CD8-positive, alpha-beta memory T cell (primary cell): ENCODE results near the gene FMN1. TPM values are rescaled to one million over a fixed set of nuclear protein-coding genes. Genes with fewer than 3 reads are reported as not detected.

Experiments
- CTCF ChIA-PET: fragments of 350-600 bp; sonication (Branson Sonifier 250); formaldehyde crosslinking; loops from one replicate; lab custom pipeline; 2021; ENCODE audit warnings: antibody characterized with exemption; lab: Charles Lee
- POLR2A ChIA-PET: fragments of 350-600 bp; sonication (Branson Sonifier 250); formaldehyde crosslinking; loops from one replicate; lab custom pipeline; 2021; ENCODE audit warnings: antibody characterized with exemption; lab: Charles Lee
- DNase-seq, 5 donors: peaks; one replicate each; pipeline versions ENCODE4 v3.0.0 to v3.0.0-alpha.2; 2020 to 2022; ENCODE audit warnings: mixed read lengths in 1 of 5
- H3K27ac ChIP-seq: one replicate; pipeline ENCODE4 v1.7.0; 2013; ENCODE audit warnings: low read depth, mild to moderate bottlenecking, low read length, moderate library complexity
- H3K27me3 ChIP-seq: 2 replicates; pipeline ENCODE4 v1.7.0; 2013; ENCODE audit warnings: low read length, mild to moderate bottlenecking; ENCODE audit not compliant: insufficient read depth, poor library complexity, severe bottlenecking
- H3K36me3 ChIP-seq: 2 replicates; pipeline ENCODE4 v1.7.0; 2013; ENCODE audit warnings: mild to moderate bottlenecking, low read length, moderate library complexity; ENCODE audit not compliant: insufficient read depth
- H3K4me1 ChIP-seq: 2 replicates; pipeline ENCODE4 v1.7.0; 2013; ENCODE audit warnings: mild to moderate bottlenecking, low read length, moderate library complexity; ENCODE audit not compliant: insufficient read depth
- H3K4me3 ChIP-seq: 2 replicates; pipeline ENCODE4 v1.7.0; 2013; ENCODE audit warnings: mild to moderate bottlenecking, low read length
- H3K9me3 ChIP-seq: 2 replicates; pipeline ENCODE4 v1.7.0; 2013; ENCODE audit warnings: mild to moderate bottlenecking, low read length
- H3K27ac Mint-ChIP-seq, 8 donors: one replicate each; pipeline ENCODE4 v1.8.0; 2020 to 2021; ENCODE audit warnings: mixed read lengths in 8 of 8, mild to moderate bottlenecking in 6 of 8, inconsistent platforms in 3 of 8, moderate library complexity in 3 of 8
- H3K27me3 Mint-ChIP-seq, 2 donors: one replicate each; pipeline ENCODE4 v1.8.0; 2020 to 2021; ENCODE audit warnings: mixed read lengths in 2 of 2, mild to moderate bottlenecking in 1 of 2, moderate library complexity in 1 of 2
- H3K36me3 Mint-ChIP-seq, 3 donors: one replicate each; pipeline ENCODE4 v1.8.0; 2020 to 2021; ENCODE audit warnings: mixed read lengths in 3 of 3, inconsistent platforms in 1 of 3, mild to moderate bottlenecking in 1 of 3
- H3K4me1 Mint-ChIP-seq, 3 donors: one replicate each; pipeline ENCODE4 v1.8.0; 2020 to 2021; ENCODE audit warnings: mixed read lengths in 3 of 3, inconsistent platforms in 1 of 3, mild to moderate bottlenecking in 1 of 3
- H3K4me3 Mint-ChIP-seq, 7 donors: one replicate each; pipeline ENCODE4 v1.8.0; 2020 to 2021; ENCODE audit warnings: mixed read lengths in 7 of 7, mild to moderate bottlenecking in 6 of 7, moderate library complexity in 4 of 7, inconsistent platforms in 2 of 7
- H3K9me3 Mint-ChIP-seq, 5 donors: one replicate each; pipeline ENCODE4 v1.8.0; 2020 to 2022; ENCODE audit warnings: mixed read lengths in 5 of 5, mild to moderate bottlenecking in 3 of 5, moderate library complexity in 2 of 5, inconsistent platforms in 1 of 5
- polyA plus RNA-seq: library from polyadenylated mRNA; unstranded; fragments of 300-500 nt; fragmentation: Illumina TruSeq; gene quantifications from one replicate; pipeline ENCODE4 v1.2.3, GENCODE V29; 2021
- total RNA-seq, 2 experiments: library from RNA; stranded (reverse); gene quantifications; one replicate each; pipeline ENCODE4 v1.2.3, GENCODE V29; 2021

FMN1 gene
- total and polyA plus RNA-seq, 3 experiments from 2014 or later, result 0.09 to 0.24 (median 0.11) TPM

- Histone ChIP-seq H3K4me3 (no peak overlapping the region), H3K27me3 (no peaks in the 10 kb centered on the region), H3K36me3 (no peaks in the 10 kb centered on the region), H3K4me1 (no peaks in the 10 kb centered on the region), H3K27ac (no peak overlapping the region), H3K9me3 (no peaks in the 10 kb centered on the region)
- Mint-ChIP-seq H3K9me3 (peaks cover 0 to 2% (median 0%) of the 10 kb centered on the region in 5 donors), H3K27me3 (peaks cover 13 to 25% of the 10 kb centered on the region in 2 donors), H3K27ac (no peak overlapping the region), H3K4me3 (no peak overlapping the region), H3K36me3 (no peaks in the 10 kb centered on the region), H3K4me1 (peaks cover 10 to 22% (median 15%) of the 10 kb centered on the region in 3 donors)
- DNase-seq, result no peak
- ChIA-PET POLR2A (no interaction called here), CTCF (no interaction called here)
Measured at GRCh38 chr15:33191591-33191990, 2.9 kb downstream of the FMN1 start.

- H3K27ac ChIP-seq, result no peak overlapping the region
- DNase-seq, result no peak
- ChIA-PET POLR2A (no interaction called here), CTCF (no interaction called here)
- H3K4me3 ChIP-seq, result no peak overlapping the region
- H3K27me3 ChIP-seq, result no peaks in the 10 kb centered on the region
- H3K4me1 Mint-ChIP-seq, result peaks cover 10 to 26% (median 15%) of the 10 kb centered on the region in 3 donors
- H3K4me1 ChIP-seq, result no peaks in the 10 kb centered on the region
- H3K9me3 Mint-ChIP-seq, result no peaks in the 10 kb centered on the region
- peaks cover 13 to 25% of the 10 kb centered on the region in 2 donors for H3K27me3 Mint-ChIP-seq
- H3K4me3 Mint-ChIP-seq, result no peak overlapping the region
- no peaks in the 10 kb centered on the region for H3K9me3 ChIP-seq
- no peaks in the 10 kb centered on the region for H3K36me3 Mint-ChIP-seq
- no peak overlapping the region for H3K27ac Mint-ChIP-seq
- no peaks in the 10 kb centered on the region for H3K36me3 ChIP-seq
Measured at GRCh38 chr15:33190539-33190938, 4.0 kb downstream of the FMN1 start.

- Histone ChIP-seq H3K27ac (no peak overlapping the region), H3K9me3 (no peaks in the 10 kb centered on the region), H3K4me3 (no peak overlapping the region), H3K36me3 (no peaks in the 10 kb centered on the region), H3K4me1 (no peaks in the 10 kb centered on the region), H3K27me3 (no peaks in the 10 kb centered on the region)
- no peak overlapping the region for H3K27ac Mint-ChIP-seq
- DNase-seq, result no peak
- ChIA-PET POLR2A (no interaction called here), CTCF (no interaction called here)
- H3K4me1 Mint-ChIP-seq, result peaks cover 0 to 10% (median 0%) of the 10 kb centered on the region in 3 donors
- peaks cover 8 to 18% of the 10 kb centered on the region in 2 donors for H3K27me3 Mint-ChIP-seq
- no peaks in the 10 kb centered on the region for H3K36me3 Mint-ChIP-seq
- no peak overlapping the region for H3K4me3 Mint-ChIP-seq
- H3K9me3 Mint-ChIP-seq, result no peaks in the 10 kb centered on the region
Measured at GRCh38 chr15:33188641-33189257, 5.8 kb downstream of the FMN1 start.

- H3K4me1 Mint-ChIP-seq, result peaks cover 0 to 8% (median 0%) of the 10 kb centered on the region in 3 donors
Measured at GRCh38 chr15:33188159-33188558, 6.4 kb downstream of the FMN1 start.

GRCh38 chr15:33183334-33183733 is 11.2 kb downstream of the FMN1 start:
- H3K27me3 ChIP-seq, result no peaks in the 10 kb centered on the region
- Mint-ChIP-seq H3K4me1 (peaks cover 0 to 8% (median 0%) of the 10 kb centered on the region in 3 donors), H3K27me3 (no peaks in the 10 kb centered on the region), H3K27ac (no peak overlapping the region), H3K4me3 (no peak overlapping the region), H3K36me3 (no peaks in the 10 kb centered on the region), H3K9me3 (peaks cover 0 to 2% (median 0%) of the 10 kb centered on the region in 5 donors)
- no peak for DNase-seq
- no peaks in the 10 kb centered on the region for H3K9me3 ChIP-seq
- POLR2A ChIA-PET, result no interaction called here
- H3K27ac ChIP-seq, result no peak overlapping the region
- H3K4me1 ChIP-seq, result no peaks in the 10 kb centered on the region
- H3K36me3 ChIP-seq, result no peaks in the 10 kb centered on the region
- H3K4me3 ChIP-seq, result no peak overlapping the region
- CTCF ChIA-PET, result no interaction called here

More at GRCh38 chr15:33188159-33188558, 6.4 kb downstream of the FMN1 start:
- Histone ChIP-seq H3K27me3 (no peaks in the 10 kb centered on the region), H3K4me1 (no peaks in the 10 kb centered on the region), H3K27ac (no peak overlapping the region), H3K36me3 (no peaks in the 10 kb centered on the region), H3K4me3 (no peak overlapping the region), H3K9me3 (no peaks in the 10 kb centered on the region)
- Mint-ChIP-seq H3K27me3 (peaks cover 5 to 18% of the 10 kb centered on the region in 2 donors), H3K36me3 (no peaks in the 10 kb centered on the region), H3K9me3 (no peaks in the 10 kb centered on the region), H3K4me3 (no peak overlapping the region), H3K27ac (no peak overlapping the region)
- ChIA-PET POLR2A (no interaction called here), CTCF (no interaction called here)
- no peak for DNase-seq

- ChIA-PET POLR2A (no interaction called here), CTCF (no interaction called here)
- no peak overlapping the region for H3K4me3 ChIP-seq
- no peaks in the 10 kb centered on the region for H3K36me3 ChIP-seq
- no peaks in the 10 kb centered on the region for H3K9me3 ChIP-seq
- H3K27me3 Mint-ChIP-seq, result no peaks in the 10 kb centered on the region
- no peaks in the 10 kb centered on the region for H3K27me3 ChIP-seq
- DNase-seq, result no peak
- H3K36me3 Mint-ChIP-seq, result no peaks in the 10 kb centered on the region
- peaks cover 0 to 2% (median 0%) of the 10 kb centered on the region in 5 donors for H3K9me3 Mint-ChIP-seq
- no peak overlapping the region for H3K4me3 Mint-ChIP-seq
- H3K27ac ChIP-seq, result no peak overlapping the region
- H3K27ac Mint-ChIP-seq, result no peak overlapping the region
- no peaks in the 10 kb centered on the region for H3K4me1 ChIP-seq
- H3K4me1 Mint-ChIP-seq, result peaks cover 0 to 8% (median 0%) of the 10 kb centered on the region in 3 donors
Measured at GRCh38 chr15:33182926-33183325, 11.6 kb downstream of the FMN1 start.

GRCh38 chr15:33182278-33182905 is 12.1 kb downstream of the FMN1 start:
- ChIA-PET CTCF (no interaction called here), POLR2A (no interaction called here)
- Histone ChIP-seq H3K36me3 (no peaks in the 10 kb centered on the region), H3K4me1 (no peaks in the 10 kb centered on the region), H3K4me3 (no peak overlapping the region), H3K27ac (no peak overlapping the region), H3K27me3 (no peaks in the 10 kb centered on the region), H3K9me3 (no peaks in the 10 kb centered on the region)
- H3K27me3 Mint-ChIP-seq, result no peaks in the 10 kb centered on the region
- no peak for DNase-seq
- H3K36me3 Mint-ChIP-seq, result no peaks in the 10 kb centered on the region
- peaks cover 0 to 8% (median 0%) of the 10 kb centered on the region in 3 donors for H3K4me1 Mint-ChIP-seq
- H3K27ac Mint-ChIP-seq, result no peak overlapping the region
- H3K4me3 Mint-ChIP-seq, result no peak overlapping the region
- H3K9me3 Mint-ChIP-seq, result peaks cover 0 to 2% (median 0%) of the 10 kb centered on the region in 5 donors

GRCh38 chr15:33179874-33180273 is 14.6 kb downstream of the FMN1 start:
- CTCF ChIA-PET, result interaction anchor here (0.6 kb wide), 1 partner anchor 134 kb away, joined by 3 read pairs; no protein-coding TSS in a partner anchor
- Histone ChIP-seq H3K27ac (no peak overlapping the region), H3K9me3 (no peaks in the 10 kb centered on the region), H3K36me3 (no peaks in the 10 kb centered on the region), H3K4me1 (no peaks in the 10 kb centered on the region), H3K4me3 (no peak overlapping the region), H3K27me3 (no peaks in the 10 kb centered on the region)
- peaks cover 0 to 4% (median 0%) of the 10 kb centered on the region in 5 donors for H3K9me3 Mint-ChIP-seq
- no peak overlapping the region for H3K4me3 Mint-ChIP-seq
- H3K4me1 Mint-ChIP-seq, result no peaks in the 10 kb centered on the region
- POLR2A ChIA-PET, result no interaction called here
- no peaks in the 10 kb centered on the region for H3K27me3 Mint-ChIP-seq
- DNase-seq, result no peak
- H3K27ac Mint-ChIP-seq, result no peak overlapping the region
- no peaks in the 10 kb centered on the region for H3K36me3 Mint-ChIP-seq
